Activated CD4-positive, alpha-beta T cell treated with anti-CD3 and anti-CD28 coated beads, Interleukin-2, amount 50 U/mL, for 16 hours (primary cell): ENCODE results near the gene NRCAM.
"Not testable (repeated sequence)": the region's sequence is repeated elsewhere in the genome, so short reads cannot be mapped to it uniquely, and the experiment has no call there.

Experiments
- DNase-seq: peaks from one replicate; pipeline ENCODE4 v3.0.0-alpha.2; 2020

The NRCAM gene

DNA sequence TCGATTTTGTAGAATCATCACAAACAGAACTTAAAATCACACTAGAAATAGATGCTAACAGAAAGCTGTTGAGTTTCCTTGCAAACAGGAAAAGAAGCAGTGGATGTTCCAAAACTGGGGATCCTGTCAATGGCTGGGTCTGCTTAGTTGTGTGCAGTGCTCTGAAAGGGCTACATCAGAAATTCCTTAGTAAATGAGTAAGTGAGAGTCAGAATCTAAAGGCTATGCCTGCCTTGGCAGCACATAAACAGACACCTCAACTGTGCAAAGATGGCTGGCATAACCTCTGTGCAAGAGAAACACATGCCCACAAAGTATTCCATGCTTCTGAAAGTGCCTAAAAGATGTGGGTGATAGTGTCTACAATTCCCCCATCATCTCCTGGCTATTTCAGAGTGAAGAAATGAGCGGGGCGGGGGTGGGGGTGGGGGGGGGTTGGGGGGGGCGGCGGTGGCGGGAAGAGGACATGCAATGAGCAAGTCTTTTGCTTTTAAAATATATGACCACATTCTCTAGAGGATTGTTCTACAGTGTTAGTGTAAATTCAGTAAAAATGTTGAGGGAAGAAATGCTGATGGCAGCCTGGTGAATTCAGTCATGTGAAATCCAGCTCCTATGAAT lies 187.9 kb downstream of the NRCAM start:
- no peak for DNase-seq

DNA sequence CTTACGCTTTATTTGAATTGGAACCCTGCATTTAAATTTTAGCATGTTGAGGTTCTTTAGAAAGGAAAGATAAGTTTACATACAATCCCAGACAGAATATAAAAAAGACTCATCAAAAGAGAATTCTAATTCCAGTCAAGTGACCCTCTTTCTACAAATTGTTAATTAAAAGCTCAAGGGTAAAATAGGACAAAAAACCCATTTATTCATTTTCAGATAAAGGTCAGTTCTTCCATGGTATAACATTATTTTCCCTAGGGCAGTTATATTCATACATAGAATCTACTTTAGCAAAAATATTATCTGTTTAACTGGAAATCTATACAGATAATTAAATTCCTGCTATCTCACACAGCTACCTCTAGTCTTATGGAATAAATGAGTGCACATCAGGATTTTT lies 188.6 kb downstream of the NRCAM start:
- no peak for DNase-seq

DNA sequence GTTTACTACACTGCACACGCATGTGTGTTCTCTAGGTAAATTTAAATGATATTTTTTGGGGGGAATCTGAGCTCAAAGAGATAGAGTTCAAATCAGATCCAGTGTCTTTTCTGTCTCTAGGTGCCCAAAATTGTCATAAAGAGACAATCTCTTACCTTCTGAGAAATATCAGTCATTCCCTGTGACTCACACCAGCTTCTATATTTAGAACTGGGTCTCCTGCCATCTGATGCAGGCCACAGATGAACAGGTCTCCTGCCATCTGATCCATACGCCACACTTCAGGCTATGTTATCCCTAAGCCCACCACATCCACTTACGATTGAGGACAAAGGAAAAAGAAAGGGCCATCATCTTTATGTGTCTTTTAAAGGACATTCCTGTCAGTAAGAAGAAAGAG lies 189.7 kb downstream of the NRCAM start:
- DNase-seq, result no peak

DNA sequence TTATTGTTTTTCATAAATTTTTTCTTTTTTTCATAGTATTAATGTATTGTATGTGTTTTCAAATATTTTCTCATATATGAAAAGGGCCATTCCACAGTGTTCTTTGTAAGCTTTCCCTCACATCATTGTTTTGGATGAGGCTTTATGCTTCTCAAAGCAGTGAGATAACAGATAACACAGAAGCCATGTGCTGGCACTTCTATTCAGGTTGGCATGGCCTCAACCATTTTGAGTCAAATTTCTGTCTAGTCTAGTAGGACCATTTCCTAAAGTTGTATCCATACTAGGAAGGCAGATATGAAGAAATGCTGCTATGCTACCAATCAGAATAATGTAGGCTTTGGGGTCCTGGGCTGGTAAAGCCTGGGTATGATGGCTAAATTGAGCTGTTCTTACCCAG lies 190.2 kb downstream of the NRCAM start:
- no peak for DNase-seq

DNA sequence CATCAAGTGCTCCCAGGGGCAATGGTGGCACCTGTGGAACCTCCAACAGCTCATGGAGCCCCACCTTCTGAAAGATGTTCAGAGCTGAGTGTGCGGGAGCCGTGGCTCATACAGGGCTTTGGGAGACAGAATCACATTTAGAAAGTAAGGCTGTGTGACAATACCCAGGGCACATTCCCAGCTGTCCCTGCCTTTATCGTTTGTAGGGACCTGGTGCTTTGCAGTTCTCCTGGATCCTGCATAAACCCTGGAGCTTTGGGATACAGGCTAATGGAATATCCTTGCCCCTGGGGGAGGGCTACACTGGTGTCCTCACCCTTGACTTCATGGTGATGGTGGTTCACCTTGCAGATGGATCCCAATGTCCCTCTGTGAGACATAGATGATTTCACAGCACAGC lies 191.2 kb downstream of the NRCAM start:
- DNase-seq, result no peak

DNA sequence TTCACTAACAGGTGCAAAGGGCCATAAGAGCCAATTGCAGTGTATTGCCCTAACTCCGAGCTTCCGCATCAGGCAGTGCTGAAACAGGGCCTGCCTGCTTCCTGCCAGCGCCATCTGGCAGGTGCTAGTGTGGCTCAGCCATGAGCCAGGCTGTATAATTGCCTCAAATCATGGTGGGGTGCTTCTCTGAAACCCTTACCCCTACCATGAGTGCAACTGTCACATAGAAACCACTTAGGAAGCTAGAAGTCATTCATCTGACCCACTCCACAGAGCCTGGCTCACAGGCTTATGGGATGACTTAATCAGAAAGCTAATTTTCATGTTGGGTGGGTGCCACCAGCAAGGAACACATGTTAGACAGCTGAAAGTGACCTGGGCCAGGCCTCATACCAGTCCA lies 192.8 kb downstream of the NRCAM start:
- DNase-seq, result no peak

DNA sequence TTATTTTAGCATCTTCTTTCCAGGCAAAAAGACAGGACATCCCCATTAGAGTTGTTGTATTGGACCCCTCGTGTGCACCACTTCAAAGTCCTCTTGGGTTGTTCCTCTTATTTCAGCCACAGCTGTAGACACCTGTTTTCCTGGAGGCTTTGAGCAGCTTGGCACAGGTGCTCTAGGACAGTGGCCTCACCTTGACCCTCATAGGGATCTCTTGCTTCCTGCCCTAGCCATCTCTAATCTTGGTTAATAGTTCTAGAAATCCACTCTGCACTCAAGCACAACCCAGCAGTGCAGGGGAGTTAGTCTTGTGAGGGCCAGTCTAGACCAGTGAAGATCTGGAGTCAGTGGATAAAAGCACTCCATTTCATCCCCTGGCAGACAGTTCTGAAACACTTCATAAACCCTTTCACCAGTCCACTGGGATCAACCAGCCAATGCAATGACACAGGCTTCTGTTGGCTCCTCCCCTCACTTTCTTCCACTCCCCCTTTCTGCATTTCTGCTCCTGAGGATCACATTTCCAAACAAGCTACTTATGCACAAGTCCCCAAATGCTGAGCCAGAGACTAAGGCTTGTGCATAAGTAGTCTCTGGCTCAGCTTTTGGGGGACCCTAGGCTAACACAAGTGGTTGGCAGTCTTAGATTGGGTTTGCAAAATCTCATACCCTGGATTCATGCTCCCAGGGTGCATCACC lies 194.5 kb downstream of the NRCAM start:
- no peak for DNase-seq

DNA sequence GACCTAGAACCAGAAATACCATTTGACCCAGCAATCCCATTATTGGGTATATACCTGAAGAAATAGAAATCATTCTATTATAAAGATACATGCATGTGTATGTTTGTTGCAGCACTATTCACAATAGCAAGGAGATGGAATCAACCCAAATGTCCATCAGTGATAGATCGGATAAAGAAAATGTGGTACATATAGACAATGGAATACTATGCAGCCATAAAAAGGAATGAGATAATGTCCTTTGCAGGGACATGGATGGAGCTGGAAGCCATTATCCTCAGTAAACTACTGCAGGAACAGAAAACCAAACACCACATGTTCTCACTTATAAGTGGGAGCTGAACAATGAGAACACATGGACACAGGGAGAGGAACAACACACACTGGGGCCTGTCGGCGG lies 196.8 kb downstream of the NRCAM start:
- not testable (repeated sequence) for DNase-seq

DNA sequence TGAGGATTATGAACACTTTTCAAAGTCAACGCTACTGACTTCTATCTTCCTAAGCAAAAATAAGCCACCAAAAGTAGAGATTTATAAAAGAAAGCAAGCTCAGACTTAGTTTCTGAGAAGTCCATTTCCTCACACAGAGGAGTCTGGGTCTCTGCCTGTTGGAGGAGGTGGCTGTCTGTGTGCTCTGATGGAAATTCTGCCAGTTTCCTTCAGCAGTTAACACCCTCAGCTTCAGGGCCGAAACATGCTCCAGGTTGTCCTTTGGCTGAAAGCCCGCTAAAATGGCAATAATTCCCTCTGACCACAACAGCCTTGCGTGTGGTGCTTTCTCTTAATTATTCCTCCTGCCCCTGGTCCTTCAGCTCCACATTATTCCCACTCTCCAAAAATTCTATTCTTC lies 198.3 kb downstream of the NRCAM start:
- DNase-seq, result no peak

DNA sequence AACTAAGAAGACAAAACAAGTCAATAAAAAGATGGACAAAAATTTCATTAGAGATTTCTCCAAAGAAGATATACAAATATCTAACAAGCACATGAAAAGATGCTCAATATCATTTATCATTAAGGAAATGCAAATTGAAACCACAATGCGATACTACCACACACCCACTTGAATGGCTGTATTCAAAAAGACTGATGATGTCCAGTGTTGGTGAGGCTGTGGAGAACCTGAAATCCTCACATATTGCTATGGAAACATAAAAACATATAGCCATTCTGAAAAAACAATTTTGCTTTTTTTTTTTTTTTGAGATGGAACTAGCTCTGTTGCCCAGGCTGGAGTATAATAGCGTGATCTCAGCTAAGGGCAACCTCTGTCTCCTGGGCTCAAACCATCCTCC lies 202.0 kb downstream of the NRCAM start:
- no peak for DNase-seq

DNA sequence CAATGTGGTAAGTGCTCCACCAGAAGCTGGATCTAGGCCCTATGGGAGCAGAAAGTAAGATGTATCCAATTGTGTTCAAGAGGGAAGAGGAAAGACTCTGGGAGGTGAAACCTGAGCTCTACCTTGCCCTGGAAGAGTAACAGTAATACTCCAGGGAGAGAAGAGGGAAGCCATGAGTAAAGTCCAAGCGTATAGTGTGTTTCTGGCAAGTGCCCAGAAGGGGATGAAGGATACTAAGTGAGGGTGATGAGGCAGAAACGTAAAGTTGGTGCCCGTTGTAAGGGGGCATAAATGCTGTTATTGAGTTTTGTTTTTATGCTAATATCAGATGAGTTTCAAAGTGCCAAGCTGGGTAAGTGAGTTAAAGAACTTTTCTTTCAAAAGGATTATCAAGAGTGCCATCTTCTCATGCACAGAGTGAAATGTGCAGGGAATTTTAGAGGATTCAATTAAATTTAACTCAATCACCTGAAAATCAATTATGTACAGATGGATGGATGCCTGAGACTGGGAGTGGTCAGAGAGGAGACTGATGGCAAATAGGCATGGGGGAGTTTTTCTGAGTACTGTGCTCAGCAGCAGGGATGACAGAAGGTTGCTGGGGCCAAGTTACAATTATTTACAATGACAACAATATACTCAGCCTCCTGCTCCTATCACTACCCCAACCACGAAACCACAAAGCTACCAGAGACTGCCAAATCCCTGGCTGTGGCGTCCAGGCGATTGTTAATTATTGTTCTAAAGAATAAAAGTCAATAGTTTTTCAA lies 202.8 kb downstream of the NRCAM start:
- no peak for DNase-seq

DNA sequence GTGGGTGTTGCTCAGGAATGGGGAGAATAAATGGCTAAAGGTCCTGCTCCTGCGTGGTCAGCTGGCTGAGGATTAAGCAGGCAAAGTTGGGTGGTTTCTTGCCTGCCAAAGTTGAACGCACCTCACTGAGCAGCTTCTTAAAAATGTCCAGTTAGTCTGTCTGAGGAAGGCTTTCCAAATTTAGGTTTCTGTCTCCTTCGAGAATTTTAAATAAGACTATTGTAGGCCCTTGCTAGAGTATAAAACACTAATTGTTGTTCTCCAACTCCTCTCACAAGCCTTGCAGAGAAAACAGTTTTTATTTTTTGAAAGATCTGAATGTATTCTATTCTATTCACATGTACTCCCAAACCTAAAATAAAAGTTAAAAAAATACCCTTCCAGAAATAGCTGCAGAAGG lies 204.1 kb downstream of the NRCAM start:
- DNase-seq, result no peak

DNA sequence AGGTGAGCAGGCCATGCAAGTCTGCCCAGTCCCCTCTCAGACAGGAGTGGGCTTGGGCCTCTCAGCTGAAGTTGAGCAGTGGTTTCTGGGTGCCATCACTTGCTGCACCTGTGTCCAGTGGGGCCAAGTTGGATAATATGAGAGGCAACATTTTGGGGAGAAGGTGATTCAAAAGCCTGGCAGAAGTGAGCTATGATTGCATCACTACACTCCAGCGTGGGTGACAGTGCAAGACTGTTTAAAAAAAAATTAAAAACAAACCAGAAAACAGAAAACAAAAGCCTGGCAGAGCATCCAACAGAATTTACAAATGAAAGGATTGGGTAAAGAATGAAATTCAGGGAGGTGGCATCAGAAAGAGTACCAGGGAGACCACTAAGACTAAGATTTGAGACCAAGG lies 204.5 kb downstream of the NRCAM start:
- DNase-seq, result no peak

DNA sequence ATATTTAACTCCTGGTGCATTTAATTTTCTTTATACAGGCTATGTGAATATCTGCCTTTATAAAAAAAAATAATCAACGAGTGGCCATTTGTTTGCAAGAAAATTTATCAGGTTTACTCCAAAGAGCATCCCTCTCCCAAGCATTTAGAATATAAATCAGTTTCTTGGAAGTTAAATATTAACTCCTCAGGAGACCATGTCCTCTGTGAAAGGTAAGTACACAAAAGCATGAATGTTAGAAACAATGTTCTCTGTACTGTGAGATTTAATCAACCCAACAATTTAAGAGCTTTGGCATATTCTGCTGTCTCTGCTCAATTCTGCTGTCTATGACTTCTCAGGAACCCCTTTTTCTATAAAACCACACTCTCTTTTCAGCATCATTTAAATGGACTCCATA lies 206.8 kb downstream of the NRCAM start:
- no peak for DNase-seq

DNA sequence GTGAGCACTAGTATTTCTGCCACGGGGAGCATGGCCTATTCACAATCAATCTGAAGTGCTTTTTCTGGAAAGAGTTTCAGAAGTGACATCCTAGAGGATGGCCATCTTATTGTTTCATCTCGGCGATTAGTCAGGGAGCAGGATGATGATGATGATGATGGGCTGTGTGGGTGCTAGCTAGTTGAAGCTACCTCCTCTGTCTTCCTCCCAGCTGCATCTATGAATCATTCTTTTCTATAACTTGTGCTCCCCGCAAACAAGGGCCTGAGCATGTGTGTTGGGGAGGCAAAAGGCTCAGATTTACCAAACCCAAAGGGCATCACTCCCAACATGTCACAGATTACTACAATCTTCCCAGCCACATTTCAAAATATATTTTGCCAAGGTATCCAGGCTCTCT lies 207.4 kb downstream of the NRCAM start:
- DNase-seq, result no peak

DNA sequence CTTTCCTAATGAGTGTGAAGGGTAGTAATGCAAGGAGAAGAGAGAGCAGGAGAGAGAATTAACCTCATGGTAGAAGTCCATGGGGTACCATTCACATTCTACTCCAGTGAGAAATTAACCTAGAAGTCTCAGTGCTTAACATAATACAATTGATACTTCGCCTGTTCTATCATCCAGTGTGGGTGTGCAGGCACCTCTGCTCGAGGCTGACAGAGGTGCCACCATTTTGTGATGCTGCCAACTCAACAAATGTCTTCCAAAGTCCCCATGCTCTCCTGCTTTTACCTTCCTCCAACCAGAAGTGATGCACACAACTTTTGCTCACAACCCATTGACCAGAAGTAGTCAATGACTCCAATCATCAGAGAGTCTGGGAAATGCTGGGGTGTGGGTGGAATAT lies 207.8 kb downstream of the NRCAM start:
- DNase-seq, result no peak

DNA sequence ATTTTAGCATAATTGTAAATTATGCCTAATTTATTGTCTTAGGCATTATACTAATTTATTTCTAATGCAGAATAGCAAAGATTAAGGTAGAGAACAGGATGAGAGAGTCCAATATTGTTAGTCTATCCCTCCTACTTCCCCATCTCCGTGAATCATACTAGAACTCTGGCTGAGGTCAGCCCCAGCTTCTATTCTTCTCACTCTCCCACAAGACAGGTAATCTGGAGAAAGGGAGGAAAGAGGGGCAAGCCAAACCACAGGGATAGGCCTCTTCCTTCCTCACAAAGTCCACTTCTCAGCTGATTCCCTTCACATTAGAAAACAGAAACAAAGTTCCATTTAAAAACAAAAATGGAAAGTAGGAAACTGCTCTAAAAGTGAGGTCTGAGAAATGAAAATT lies 208.6 kb downstream of the NRCAM start:
- no peak for DNase-seq

DNA sequence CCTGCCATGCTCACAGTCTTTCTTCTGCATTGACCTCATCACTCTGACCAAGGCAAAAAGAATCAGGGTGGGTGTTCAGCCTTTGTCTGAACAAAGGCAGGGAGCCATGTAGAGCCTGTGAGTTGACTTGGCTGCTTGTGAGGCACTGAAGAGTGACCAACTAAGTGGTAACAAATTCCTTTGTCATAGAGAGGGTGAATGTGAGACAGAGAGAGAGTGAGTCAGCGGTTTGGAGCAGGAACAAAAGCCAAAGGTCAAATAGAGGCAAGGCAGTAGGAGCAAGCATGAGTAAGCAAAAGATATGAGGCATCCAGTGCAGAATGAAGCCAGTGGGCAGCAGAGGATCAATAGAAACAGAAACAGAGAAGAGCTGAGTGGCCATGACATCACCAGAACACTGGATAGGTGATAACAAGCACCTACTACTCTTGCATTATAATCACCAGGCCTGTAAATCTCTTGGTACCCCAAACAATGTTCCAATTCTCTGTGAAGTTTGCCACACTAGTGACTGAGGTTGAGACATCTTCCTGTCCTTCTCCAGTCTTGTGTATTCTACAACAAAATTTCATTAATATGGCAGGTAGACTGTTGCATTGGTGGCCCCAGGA lies 209.9 kb downstream of the NRCAM start:
- peak; percentile 0 for DNase-seq

DNA sequence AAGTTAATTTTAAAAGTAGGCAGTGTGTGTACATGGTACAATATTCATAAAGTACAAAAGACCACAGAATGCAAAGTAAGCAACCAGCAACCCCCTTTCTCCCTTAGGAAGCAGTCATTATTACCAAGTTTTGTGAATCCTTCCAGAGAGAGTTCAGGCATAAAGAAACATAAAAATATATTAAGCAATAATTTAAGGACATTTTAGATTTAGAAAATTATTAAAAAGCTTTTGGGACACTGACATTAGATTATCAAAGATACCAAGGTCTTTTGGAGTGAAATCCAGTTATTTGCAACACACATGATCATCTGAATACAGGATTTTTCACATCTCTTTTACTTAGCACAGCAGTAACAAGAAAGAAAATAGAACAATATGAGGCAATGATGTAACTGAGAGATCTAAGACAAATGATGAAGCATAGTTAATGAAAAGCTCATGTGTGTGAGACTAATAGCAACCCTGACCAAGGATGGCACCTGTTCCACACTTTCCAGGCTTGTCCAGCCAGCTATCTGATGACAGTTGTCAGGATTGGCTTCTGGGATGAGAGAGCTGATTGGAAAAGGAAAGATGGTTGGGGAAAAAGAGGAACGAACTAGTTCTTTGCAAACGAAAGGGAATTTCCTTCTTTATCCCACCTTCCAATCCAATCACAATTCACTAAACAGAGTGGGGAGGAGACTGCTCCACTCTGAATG lies 210.6 kb downstream of the NRCAM start:
- DNase-seq, result no peak

DNA sequence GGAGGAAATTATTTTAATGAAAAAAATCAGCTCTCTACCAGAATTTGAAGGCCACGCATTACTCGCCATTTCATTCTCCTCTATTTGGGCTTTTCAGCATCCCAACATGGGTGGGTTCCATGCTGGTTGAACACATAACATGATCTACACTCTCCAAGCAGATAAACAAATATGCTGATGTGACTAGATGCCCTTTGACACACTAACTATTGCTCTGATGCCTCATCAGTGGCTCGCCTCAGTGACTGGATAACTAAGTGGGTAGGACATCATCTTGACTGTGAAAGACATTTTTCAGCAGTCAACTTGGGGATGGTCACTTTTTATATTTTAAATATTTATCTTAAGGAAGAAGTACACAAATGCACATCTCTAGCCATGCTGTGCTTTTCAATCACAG lies 212.1 kb downstream of the NRCAM start:
- DNase-seq, result no peak

DNA sequence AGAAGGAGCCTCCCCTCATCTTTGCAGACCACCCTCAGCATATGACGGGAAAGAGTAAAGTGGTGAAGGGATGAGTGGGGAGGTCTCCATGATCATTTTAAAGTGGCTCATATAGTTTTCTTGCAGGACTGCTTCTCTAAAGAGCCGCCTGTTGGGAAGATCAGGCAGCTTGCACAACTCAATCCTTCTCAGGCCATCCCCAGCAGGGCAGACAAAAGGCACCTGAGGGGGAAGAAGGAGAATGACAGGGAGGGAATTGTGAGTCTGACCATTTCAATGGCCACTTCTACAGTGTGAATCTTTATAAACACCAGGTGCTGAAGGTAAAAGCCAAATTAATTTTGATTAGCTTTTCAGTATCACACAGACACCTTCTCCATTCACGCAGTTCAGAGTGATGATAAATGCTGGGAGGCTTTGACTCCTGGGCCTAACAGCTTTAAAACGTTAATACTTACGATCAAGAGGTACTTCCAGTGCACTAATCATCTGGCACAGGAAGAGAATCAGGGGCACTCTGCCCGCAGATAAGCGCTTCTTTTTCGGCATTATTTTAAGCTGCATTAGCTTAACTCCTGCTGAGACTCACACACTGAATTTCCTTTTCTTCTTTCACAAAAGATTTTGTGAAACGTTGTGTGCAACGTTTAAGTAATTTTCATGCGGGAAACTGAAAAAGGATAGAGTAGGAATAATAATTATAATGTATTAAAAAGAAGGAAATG lies 216.6 kb downstream of the NRCAM start:
- no peak for DNase-seq

DNA sequence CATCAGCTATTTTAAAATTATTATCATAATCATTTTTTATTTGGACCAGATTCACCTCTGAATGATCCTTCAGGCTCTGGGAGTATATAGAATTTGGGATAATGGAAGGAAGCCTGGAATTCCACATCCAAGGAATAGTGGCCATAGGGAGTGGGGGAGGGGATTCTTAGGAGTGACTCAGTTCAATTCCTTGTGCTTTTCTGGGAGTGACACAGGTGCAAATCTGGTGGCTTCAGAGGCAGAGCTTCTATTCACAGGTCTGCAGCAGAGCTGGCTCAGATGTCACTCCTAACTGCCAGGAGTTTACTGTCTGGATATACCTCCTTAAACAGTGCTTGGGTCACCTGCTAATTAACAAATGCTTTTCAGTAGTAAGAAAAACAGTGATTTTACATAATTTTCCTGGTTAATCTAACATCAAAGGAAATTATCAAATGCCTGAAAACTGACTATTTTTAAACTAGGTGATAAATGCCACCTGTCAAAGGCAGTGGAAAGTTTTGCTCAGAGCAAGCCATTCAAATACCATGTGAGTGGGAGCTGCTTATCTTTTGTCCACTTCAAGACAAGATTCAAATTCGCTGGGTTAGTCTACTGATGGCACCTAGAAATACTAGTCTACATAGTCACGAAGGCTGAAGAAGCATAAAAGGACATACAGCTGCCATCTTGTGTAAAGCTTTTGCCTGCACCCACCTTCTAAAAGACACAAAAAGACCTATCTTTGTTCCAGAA lies 219.4 kb downstream of the NRCAM start:
- no peak for DNase-seq
